GM12891 (cell line): ENCODE measurements around the gene MAP1S.

Experiments used
- POLR2A ChIP-seq: IDR thresholded peaks from 2 replicates; pipeline ENCODE4 v1.6.1; 2011; ENCODE audit warnings: low read depth, low read length, control low read depth
- POLR2AphosphoS5 ChIP-seq: IDR thresholded peaks from 2 replicates; pipeline ENCODE4 v1.6.1; 2011; ENCODE audit warnings: low read depth, low read length, control low read depth
- POU2F2 ChIP-seq: IDR thresholded peaks from 2 replicates; pipeline ENCODE4 v1.6.1; 2011; ENCODE audit warnings: low read depth, mild to moderate bottlenecking, control low read depth, low read length, moderate library complexity
- TAF1 ChIP-seq: IDR thresholded peaks from 2 replicates; pipeline ENCODE4 v1.6.1; 2011; ENCODE audit warnings: low read depth, low read length, control low read depth

- TF ChIP-seq POLR2A (no peak), POU2F2 (no peak), POLR2AphosphoS5 (no peak), TAF1 (no peak)
Observed at GRCh38 chr19:17682273-17682672, 37.0 kb upstream of the MAP1S start.
